SK-N-SH treated with all-trans-retinoic acid at 6 μM for 48 hours (cell line): ENCODE measurements around the gene CD200R1.

Source experiments
- CSRNP3 ChIP-seq: fragments of 250-450 bp; sonication (Bioruptor Pico); IDR thresholded peaks from 2 replicates; pipeline ENCODE4 v1.5.1; 2021; ENCODE audit warnings: mild to moderate bottlenecking, moderate library complexity
- GLIS3 ChIP-seq: fragments of 250-450 bp; sonication (Bioruptor Pico); IDR thresholded peaks from 2 replicates; pipeline ENCODE4 v1.5.0; 2020; ENCODE audit warnings: mild to moderate bottlenecking, moderate library complexity
- ISL1 ChIP-seq: fragments of 250-450 bp; sonication (Bioruptor Pico); IDR thresholded peaks from 2 replicates; pipeline ENCODE4 v2.1.2; 2022; ENCODE audit warnings: mild to moderate bottlenecking, moderate library complexity
- OSR1 ChIP-seq: fragments of 250-450 bp; sonication (Bioruptor Pico); IDR thresholded peaks from 2 replicates; pipeline ENCODE4 v1.8.0; 2022; ENCODE audit warnings: moderate library complexity, mild to moderate bottlenecking, inconsistent platforms
- PATZ1 ChIP-seq: fragments of 250-450 bp; sonication (Bioruptor Pico); IDR thresholded peaks from 2 replicates; pipeline ENCODE4 v1.8.0; 2020; ENCODE audit warnings: mild to moderate bottlenecking, moderate library complexity, borderline replicate concordance
- PPARA ChIP-seq: fragments of 250-450 bp; sonication (Bioruptor Pico); IDR thresholded peaks from 2 replicates; pipeline ENCODE4 v1.5.0; 2020; ENCODE audit warnings: mild to moderate bottlenecking, borderline replicate concordance
- RARB ChIP-seq: fragments of 250-450 bp; sonication (Bioruptor Pico); IDR thresholded peaks from 2 replicates; pipeline ENCODE4 v1.8.0; 2021; ENCODE audit warnings: mild to moderate bottlenecking, moderate library complexity
- TOX ChIP-seq: fragments of 250-450 bp; sonication (Bioruptor Pico); IDR thresholded peaks from 2 replicates; pipeline ENCODE4 v1.8.0; 2021; ENCODE audit warnings: mild to moderate bottlenecking, moderate library complexity, borderline replicate concordance
- TSHZ2 ChIP-seq: fragments of 250-450 bp; sonication (Bioruptor Pico); IDR thresholded peaks from 2 replicates; pipeline ENCODE4 v1.5.0; 2020; ENCODE audit warnings: mild to moderate bottlenecking, moderate library complexity
- ZC3H10 ChIP-seq: fragments of 250-450 bp; sonication (Bioruptor Pico); IDR thresholded peaks from 2 replicates; pipeline ENCODE4 v1.5.1; 2021; ENCODE audit warnings: mild to moderate bottlenecking, moderate library complexity
- ZFP3 ChIP-seq: fragments of 250-450 bp; sonication (Bioruptor Pico); IDR thresholded peaks from 2 replicates; pipeline ENCODE4 v1.5.0; 2020; ENCODE audit warnings: mild to moderate bottlenecking, moderate library complexity
- ZFP30 ChIP-seq: fragments of 450-650 bp; formaldehyde crosslinking; IDR thresholded peaks from 2 replicates; pipeline ENCODE4 v1.5.0; 2022; ENCODE audit warnings: mild to moderate bottlenecking, moderate library complexity
- ZNF70 ChIP-seq: fragments of 450-650 bp; formaldehyde crosslinking; IDR thresholded peaks from 2 replicates; pipeline ENCODE4 v1.5.0; 2020; ENCODE audit warnings: mild to moderate bottlenecking, moderate library complexity
- ZNF8 ChIP-seq: fragments of 450-650 bp; formaldehyde crosslinking; IDR thresholded peaks from 2 replicates; pipeline ENCODE4 v1.5.0; 2020; ENCODE audit warnings: mild to moderate bottlenecking, moderate library complexity

GRCh38 chr3:112976953-112977352 is 2.0 kb upstream of the CD200R1 start:
- TF ChIP-seq GLIS3 (CRISPR knock-in tag): no peak
- no peak for TF ChIP-seq ZNF70 (CRISPR knock-in tag)
- no peak for TF ChIP-seq PATZ1 (CRISPR knock-in tag)
- no peak for TF ChIP-seq OSR1
- no peak for TF ChIP-seq ISL1 (CRISPR knock-in tag)
- no peak for TF ChIP-seq ZFP30 (CRISPR knock-in tag)
- TF ChIP-seq ZFP3 (CRISPR knock-in tag): no peak
- no peak for TF ChIP-seq ZNF8 (CRISPR knock-in tag)
- TF ChIP-seq CSRNP3 (CRISPR knock-in tag): no peak
- no peak for TF ChIP-seq PPARA (CRISPR knock-in tag)
- TF ChIP-seq RARB (CRISPR knock-in tag): no peak
- no peak for TF ChIP-seq ZC3H10 (CRISPR knock-in tag)
- no peak for TF ChIP-seq TSHZ2
- no peak for TF ChIP-seq TOX (CRISPR knock-in tag)
